Kidney epithelial cell (primary cell): ENCODE results near the gene SNRNP40. TPM values are rescaled to one million over a fixed set of nuclear protein-coding genes. Genes with fewer than 3 reads are reported as not detected.

ENCODE experiments used
- DNase-seq: peaks from one replicate; pipeline ENCODE4 v3.0.0-alpha.2; 2010; ENCODE audit warnings: low read depth
- H3K27me3 ChIP-seq: 2 replicates; pipeline ENCODE4 v1.6.0; 2011; ENCODE audit warnings: low read length; ENCODE audit not compliant: control insufficient read depth, insufficient read depth
- H3K36me3 ChIP-seq: 2 replicates; pipeline ENCODE4 v1.5.1; 2011; ENCODE audit warnings: low read length; ENCODE audit not compliant: control insufficient read depth, insufficient read depth
- H3K4me3 ChIP-seq: 2 replicates; pipeline ENCODE4 v1.5.1; 2011; ENCODE audit warnings: low read depth, mild to moderate bottlenecking, control low read depth, low read length
- total RNA-seq: library from RNA; depleted of rRNA; stranded (reverse); fragments of >200 nt; gene quantifications from 2 replicates; pipeline ENCODE4 v1.2.3, GENCODE V29; 2015
- TF ChIP-seq, protein P1 (sequence below): IDR thresholded peaks from 2 replicates; pipeline ENCODE4 v1.5.1; 2011; ENCODE audit warnings: mild to moderate bottlenecking, moderate library complexity, low read length, control low read depth, inconsistent platforms; ENCODE audit not compliant: insufficient read depth, poor library complexity, severe bottlenecking

Gene SNRNP40
- total RNA-seq, 1 donor from 2014 or later, result 67.4 TPM

GRCh38 chr1:31216016-31216415 is 80.6 kb downstream of the SNRNP40 start:
- no peaks in the 10 kb centered on the region for H3K36me3 ChIP-seq
- H3K27me3 ChIP-seq, result peaks cover 5% of the 10 kb centered on the region
- no peak overlapping the region for H3K4me3 ChIP-seq
- TF ChIP-seq, protein P1, sequence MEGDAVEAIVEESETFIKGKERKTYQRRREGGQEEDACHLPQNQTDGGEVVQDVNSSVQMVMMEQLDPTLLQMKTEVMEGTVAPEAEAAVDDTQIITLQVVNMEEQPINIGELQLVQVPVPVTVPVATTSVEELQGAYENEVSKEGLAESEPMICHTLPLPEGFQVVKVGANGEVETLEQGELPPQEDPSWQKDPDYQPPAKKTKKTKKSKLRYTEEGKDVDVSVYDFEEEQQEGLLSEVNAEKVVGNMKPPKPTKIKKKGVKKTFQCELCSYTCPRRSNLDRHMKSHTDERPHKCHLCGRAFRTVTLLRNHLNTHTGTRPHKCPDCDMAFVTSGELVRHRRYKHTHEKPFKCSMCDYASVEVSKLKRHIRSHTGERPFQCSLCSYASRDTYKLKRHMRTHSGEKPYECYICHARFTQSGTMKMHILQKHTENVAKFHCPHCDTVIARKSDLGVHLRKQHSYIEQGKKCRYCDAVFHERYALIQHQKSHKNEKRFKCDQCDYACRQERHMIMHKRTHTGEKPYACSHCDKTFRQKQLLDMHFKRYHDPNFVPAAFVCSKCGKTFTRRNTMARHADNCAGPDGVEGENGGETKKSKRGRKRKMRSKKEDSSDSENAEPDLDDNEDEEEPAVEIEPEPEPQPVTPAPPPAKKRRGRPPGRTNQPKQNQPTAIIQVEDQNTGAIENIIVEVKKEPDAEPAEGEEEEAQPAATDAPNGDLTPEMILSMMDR, result no peak
- DNase-seq, result no peak

- no peak overlapping the region for H3K4me3 ChIP-seq
- no peaks in the 10 kb centered on the region for H3K36me3 ChIP-seq
- DNase-seq, result no peak
- TF ChIP-seq, protein P1, result no peak
- peaks cover 5% of the 10 kb centered on the region for H3K27me3 ChIP-seq
Observed at GRCh38 chr1:31215065-31215570, 81.5 kb downstream of the SNRNP40 start.

- Histone ChIP-seq H3K36me3 (no peaks in the 10 kb centered on the region), H3K4me3 (no peak overlapping the region), H3K27me3 (peaks cover 5% of the 10 kb centered on the region)
- DNase-seq, result no peak
- TF ChIP-seq, protein P1, result no peak
Observed at GRCh38 chr1:31214316-31215064, 82.1 kb downstream of the SNRNP40 start.

Other genes starting within 250 kb of the SNRNP40 start
- 78.1 and 94.3 TPM in 2 replicates for gene PUM1, start 231.1 kb downstream of the SNRNP40 start, total RNA-seq
- 2.7 and 4.4 TPM in 2 replicates for gene NKAIN1, start 56.9 kb downstream of the SNRNP40 start, total RNA-seq
- gene ZCCHC17, start 244 bp upstream of the SNRNP40 start, total RNA-seq, result 39.0 and 44.1 TPM in 2 replicates
- gene FABP3, start 76.3 kb upstream of the SNRNP40 start, total RNA-seq, result 2.1 and 9.1 TPM in 2 replicates
- 105 and 131 TPM in 2 replicates for gene SERINC2, start 116.4 kb upstream of the SNRNP40 start, total RNA-seq